Uterus (tissue), 4 donors: Measurements from ENCODE around the gene PLXNA4. TPM values are rescaled to one million over a fixed set of nuclear protein-coding genes. Genes with fewer than 3 reads are reported as not detected.

ENCODE experiments used
- DNase-seq, 2 donors: peaks; one replicate each; pipeline ENCODE4 v3.0.0-alpha.2; 2019 to 2020
- H3K27ac ChIP-seq, 2 donors: fragments of 200-600 bp; sonication (generic); 1 replicate in 1 of 2; 2 replicates in 1 of 2; pipeline ENCODE4 v1.5.1; 2016 to 2018
- H3K27me3 ChIP-seq, 2 donors: fragments of 200-600 bp; sonication (generic); one replicate each; pipeline ENCODE4 v1.5.1; 2018 to 2019; ENCODE audit warnings: control low read depth in 1 of 2
- H3K36me3 ChIP-seq, 2 donors: fragments of 200-600 bp; sonication (generic); one replicate each; pipeline ENCODE4 v1.5.1; 2019; ENCODE audit warnings: control low read depth in 1 of 2
- H3K4me1 ChIP-seq, 2 donors: fragments of 200-600 bp; sonication (generic); one replicate each; pipeline ENCODE4 v1.5.1; 2018 to 2019; ENCODE audit warnings: control low read depth in 1 of 2
- H3K4me3 ChIP-seq, 2 donors: fragments of 200-600 bp; sonication (generic); 1 replicate in 1 of 2; 2 replicates in 1 of 2; pipeline ENCODE4 v1.5.1; 2018 to 2019; ENCODE audit warnings: mild to moderate bottlenecking in 1 of 2
- H3K9me3 ChIP-seq, 2 donors: fragments of 200-600 bp; sonication (generic); one replicate each; pipeline ENCODE4 v1.5.1; 2019; ENCODE audit warnings: control low read depth in 1 of 2
- CTCF ChIP-seq, 4 experiments: fragments of 200-600 bp in 2 of 4; fragments of 450-650 bp in 2 of 4; sonication (generic) in 2 of 4; IDR thresholded peaks; one replicate each; pipeline ENCODE4 v1.5.1; 2016 to 2019; ENCODE audit warnings: antibody characterized with exemption in 4 of 4, mild to moderate bottlenecking in 2 of 4, moderate library complexity in 1 of 4
- POLR2A ChIP-seq, 2 donors: fragments of 450-650 bp; IDR thresholded peaks; one replicate each; pipeline ENCODE4 v1.6.1; 2016; ENCODE audit warnings: antibody characterized with exemption in 2 of 2, mild to moderate bottlenecking in 1 of 2, moderate library complexity in 1 of 2
- intact Hi-C: fragments of 100-400 bp; cut with DNase I; formaldehyde crosslinking; loops from one replicate; pipeline ENCODE4 v1.15.1; 2023; ENCODE audit warnings: low total_unique reads
- total RNA-seq, 4 donors: library from RNA; depleted of rRNA in 3 of 4; stranded (reverse); fragments of >200 nt in 3 of 4; gene quantifications; one replicate each; pipeline versions ENCODE4 v1.1.0 to v1.2.4, GENCODE V29; 2014 to 2023
- donor health status: DM: yes; HTN: yes; CAD: no.

The PLXNA4 gene
- total RNA-seq, 4 donors from 2014 or later: 4.1 to 16.5 (median 7.7) TPM

GRCh38 chr7:132580717-132581285, 4.5 kb upstream of the PLXNA4 start:
- H3K4me3 ChIP-seq: no peak overlapping the region
- H3K9me3 ChIP-seq: no peaks in the 10 kb centered on the region
- intact Hi-C loops: no loop called here
- no peaks in the 10 kb centered on the region for H3K4me1 ChIP-seq
- peak; percentile 74 to 88 for DNase-seq
- H3K27ac ChIP-seq: no peak overlapping the region
- TF ChIP-seq POLR2A (IDR thresholded peaks at IDR 0.05) (no peak), CTCF (IDR thresholded peaks at IDR 0.05) (peak; percentile 77 to 84 (median 82))
- no peaks in the 10 kb centered on the region for H3K27me3 ChIP-seq
- no peaks in the 10 kb centered on the region for H3K36me3 ChIP-seq

DNA sequence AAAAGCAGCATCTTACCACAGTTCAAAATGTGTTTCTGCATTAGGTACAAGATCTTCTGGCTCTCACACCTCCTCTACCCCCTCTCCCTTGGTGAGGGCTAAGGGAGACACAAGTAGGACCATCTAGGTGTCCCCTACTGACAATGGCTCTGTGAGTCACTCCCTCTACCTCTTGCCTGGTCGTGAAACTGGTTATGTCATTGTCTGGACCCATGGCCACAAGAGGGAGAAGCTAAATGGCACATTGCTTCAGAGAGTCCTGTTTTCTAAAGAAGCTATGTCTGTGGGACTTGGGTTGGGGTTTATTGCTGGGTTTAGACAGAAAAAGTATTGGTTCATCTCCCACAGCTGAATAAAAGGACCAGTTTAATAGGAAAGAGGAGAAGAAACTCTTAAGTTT, 4.0 kb upstream of the PLXNA4 start:
- intact Hi-C loops: no loop called here
- no peak for DNase-seq
- no peaks in the 10 kb centered on the region for H3K9me3 ChIP-seq
- no peaks in the 10 kb centered on the region for H3K4me1 ChIP-seq
- H3K27ac ChIP-seq: peak overlapping the region in 1 of 2 donors; percentile 14
- H3K4me3 ChIP-seq: no peak overlapping the region
- no peaks in the 10 kb centered on the region for H3K27me3 ChIP-seq
- TF ChIP-seq POLR2A (IDR thresholded peaks at IDR 0.05): no peak
- TF ChIP-seq CTCF (IDR thresholded peaks at IDR 0.05): no peak
- no peaks in the 10 kb centered on the region for H3K36me3 ChIP-seq

DNA sequence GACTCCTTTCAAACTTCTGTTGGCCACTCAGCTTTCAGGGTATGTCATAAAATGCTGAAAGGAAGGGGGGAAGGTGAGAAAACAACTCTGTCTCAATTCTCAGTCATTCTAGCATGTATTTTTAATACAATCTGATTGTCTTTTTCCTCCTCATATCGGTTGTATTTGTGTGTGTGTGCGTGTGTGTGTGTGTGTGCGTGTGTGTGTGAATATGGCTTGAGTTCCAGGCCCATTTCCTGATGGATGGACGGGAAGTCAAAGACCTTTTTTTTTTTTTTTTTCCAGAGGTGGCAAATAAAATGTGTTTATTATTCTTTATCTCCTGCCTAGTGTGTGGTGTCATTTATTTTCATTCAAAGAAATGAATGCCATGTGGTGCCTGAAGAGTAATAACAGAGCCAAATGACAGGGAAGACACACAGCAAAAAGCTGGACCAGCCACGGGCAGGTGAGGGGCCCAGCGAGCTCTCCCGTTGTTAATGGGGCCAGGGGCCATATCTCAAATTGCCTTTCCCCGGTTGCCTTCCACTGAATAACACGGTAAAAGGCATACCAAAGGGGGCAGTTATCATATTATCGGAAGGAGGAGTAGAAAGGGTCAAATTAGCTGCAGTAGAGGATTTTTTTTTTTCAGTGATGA, 3.1 kb upstream of the PLXNA4 start:
- Histone ChIP-seq H3K36me3 (no peaks in the 10 kb centered on the region), H3K27ac (no peak overlapping the region), H3K9me3 (no peaks in the 10 kb centered on the region), H3K4me3 (no peak overlapping the region), H3K4me1 (no peaks in the 10 kb centered on the region), H3K27me3 (no peaks in the 10 kb centered on the region)
- TF ChIP-seq POLR2A (IDR thresholded peaks at IDR 0.05) (no peak), CTCF (IDR thresholded peaks at IDR 0.05) (no peak)
- intact Hi-C loops: loop anchor here (5.0 kb wide), 1 partner anchor 257 kb away; no protein-coding TSS in a partner anchor
- DNase-seq: no peak

DNA sequence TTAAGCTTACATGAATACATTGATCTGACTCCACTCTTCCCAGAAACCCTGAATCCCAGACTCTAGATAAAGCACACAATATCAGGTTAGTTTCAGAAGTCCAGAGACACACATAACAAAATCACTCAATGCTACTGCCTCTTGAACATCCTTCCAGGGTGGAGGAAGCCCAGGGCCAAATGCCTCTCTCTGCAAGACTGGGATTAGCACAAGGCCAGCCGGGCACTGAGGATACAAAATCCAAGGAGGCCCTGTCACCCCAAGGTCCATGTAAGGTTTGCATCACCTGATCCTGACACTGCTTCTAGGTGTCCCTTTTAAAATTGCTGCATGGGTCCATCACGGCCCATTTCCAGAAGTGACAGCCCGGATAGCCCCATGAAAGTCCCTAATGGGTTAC, 2.6 kb upstream of the PLXNA4 start:
- no peaks in the 10 kb centered on the region for H3K4me1 ChIP-seq
- H3K27ac ChIP-seq: no peak overlapping the region
- no peak overlapping the region for H3K4me3 ChIP-seq
- no peaks in the 10 kb centered on the region for H3K36me3 ChIP-seq
- no peak for DNase-seq
- no peaks in the 10 kb centered on the region for H3K9me3 ChIP-seq
- intact Hi-C loops: loop anchor here (5.0 kb wide), 1 partner anchor 257 kb away; no protein-coding TSS in a partner anchor
- no peak for TF ChIP-seq CTCF (IDR thresholded peaks at IDR 0.05)
- TF ChIP-seq POLR2A (IDR thresholded peaks at IDR 0.05): no peak
- no peaks in the 10 kb centered on the region for H3K27me3 ChIP-seq

DNA sequence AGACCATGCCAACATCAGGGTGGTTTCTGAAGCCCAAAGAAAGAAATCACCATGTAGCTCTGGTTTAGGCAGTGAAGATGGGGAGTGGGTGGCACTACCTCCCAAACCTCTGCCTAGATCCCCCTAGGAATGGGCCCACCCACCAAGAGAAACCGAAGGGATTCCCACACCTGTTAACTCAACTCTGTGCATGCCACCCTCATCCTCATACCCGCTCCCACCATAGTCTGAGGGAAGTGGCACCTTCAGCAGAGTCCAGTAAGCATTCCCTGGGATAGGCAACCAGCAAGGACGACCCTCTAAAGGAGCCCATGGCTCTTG, 1.7 kb upstream of the PLXNA4 start:
- DNase-seq: no peak
- no peak for TF ChIP-seq CTCF (IDR thresholded peaks at IDR 0.05)
- TF ChIP-seq POLR2A (IDR thresholded peaks at IDR 0.05): no peak
- Histone ChIP-seq H3K27ac (peak overlapping the region in 1 of 2 donors; percentile 68), H3K9me3 (no peaks in the 10 kb centered on the region), H3K4me1 (no peaks in the 10 kb centered on the region), H3K36me3 (no peaks in the 10 kb centered on the region), H3K27me3 (no peaks in the 10 kb centered on the region), H3K4me3 (no peak overlapping the region)
- intact Hi-C loops: loop anchor here (5.0 kb wide), 1 partner anchor 256 kb away; no protein-coding TSS in a partner anchor
